ENCODE results near the gene SPATS1.
A peak's percentile ranks its signal among the peaks of the same experiment; 100 is the strongest.

SPATS1 gene

DNA sequence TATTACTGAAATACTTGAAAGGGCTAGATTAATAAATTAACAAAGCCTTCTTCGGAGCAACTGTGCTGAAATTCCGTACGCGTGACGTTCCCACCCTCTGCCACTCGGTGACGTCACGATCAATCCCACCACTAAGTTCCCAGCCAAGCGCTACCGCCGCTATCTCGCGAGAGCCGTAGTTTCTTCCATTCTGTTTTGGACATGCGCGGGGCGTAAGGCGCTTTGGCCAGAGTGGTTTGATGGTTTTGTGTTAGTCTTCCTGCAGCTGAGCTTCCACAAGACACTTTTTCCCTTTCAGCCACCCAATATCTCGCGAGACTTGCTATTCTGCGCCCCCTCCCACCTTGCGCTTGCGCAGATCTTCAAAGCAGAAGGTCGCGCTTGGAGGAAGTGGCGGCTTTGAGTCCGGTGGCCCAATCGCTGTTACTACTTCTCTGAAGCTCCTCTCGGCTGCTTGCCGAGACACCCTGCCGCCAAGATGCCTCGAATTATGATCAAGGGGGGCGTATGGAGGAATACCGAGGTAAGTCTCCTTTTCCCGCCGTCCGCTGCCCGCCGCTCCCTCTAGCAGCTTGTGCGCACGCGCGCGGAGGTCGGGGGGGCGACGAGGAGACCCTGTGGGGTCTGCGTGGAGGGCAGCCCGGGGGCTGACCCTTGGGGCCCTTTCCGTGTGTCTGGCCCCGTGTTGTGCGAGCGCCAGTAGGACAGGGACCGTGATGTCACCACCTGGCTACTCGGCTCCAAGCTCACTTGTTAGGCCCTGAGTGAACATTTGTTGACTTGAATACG, 45.1 kb downstream of the SPATS1 start, which contains the start of gene CDC5L:
Gene CDC5L (plus strand): TSS at position 361 of the 789 bp plus-strand sequence. CDS start 118 bp downstream, at position 479.
- ATAC-seq, result peak; percentile 98
- peak; percentile 95 for DNase-seq

DNA sequence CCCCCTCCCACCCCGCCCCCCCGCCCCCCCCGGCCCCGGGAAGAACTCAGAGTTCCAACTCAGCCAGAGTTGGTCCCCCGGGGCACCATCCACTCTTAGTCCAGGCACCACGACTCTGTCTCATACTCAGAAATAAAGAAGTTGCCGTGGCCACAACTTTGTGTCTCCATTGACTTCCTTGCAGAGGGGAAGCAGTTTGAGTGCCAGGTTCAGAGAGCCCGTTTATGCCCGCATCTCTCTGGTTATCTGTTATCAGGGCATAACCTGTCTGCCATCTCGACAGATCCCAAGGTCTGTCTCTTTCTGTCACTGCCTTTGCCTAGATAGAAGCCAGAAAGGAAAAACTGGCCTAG, 45.7 kb downstream of the SPATS1 start:
- DNase-seq (no peak), ATAC-seq (no peak)

DNA sequence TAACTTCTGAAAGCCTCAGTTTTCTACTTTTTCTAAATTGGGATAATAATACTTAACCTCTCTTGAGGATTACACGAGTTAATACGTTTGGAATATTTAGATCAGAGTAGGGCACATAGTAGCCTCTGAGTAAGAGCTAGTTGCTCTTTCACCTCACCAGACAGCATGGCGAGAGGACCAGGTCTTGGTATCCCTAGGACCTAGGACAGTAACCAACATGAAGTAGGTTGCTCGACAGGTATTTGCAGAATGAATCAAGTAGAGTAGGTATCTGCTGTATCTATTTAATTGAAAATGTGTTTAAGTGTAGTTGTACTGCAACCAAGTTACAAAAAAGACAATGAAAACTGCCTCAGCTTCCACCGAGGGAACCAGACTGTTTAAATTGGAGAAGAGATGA, 46.4 kb downstream of the SPATS1 start:
- DNase-seq (no peak), ATAC-seq (no peak)

DNA sequence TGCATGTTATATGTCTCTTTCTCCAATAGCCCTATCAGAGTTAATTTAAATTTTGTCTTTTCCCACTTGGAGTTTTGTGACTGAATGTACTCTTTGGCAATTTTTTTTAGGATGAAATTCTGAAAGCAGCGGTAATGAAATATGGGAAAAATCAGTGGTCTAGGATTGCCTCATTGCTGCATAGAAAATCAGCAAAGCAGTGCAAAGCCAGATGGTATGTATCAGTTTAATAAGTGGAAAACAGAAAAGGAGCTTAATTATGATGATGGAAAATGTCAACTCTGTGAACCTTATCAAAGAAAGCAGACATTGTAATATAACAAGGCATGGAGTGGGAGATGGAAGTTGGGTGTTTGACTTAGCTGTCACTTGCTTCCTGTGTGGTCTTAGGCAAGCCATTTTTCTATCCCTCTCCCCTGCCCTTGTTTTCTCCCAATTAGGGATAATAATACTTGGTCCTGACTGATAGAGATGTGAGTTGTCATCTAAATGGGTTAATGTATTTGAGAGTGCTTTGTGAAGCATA, 47.8 kb downstream of the SPATS1 start:
- no peak for DNase-seq

More for the DNA sequence above, 47.8 kb downstream of the SPATS1 start:
- ATAC-seq, result no peak

Data from stimulated activated naive CD8-positive, alpha-beta T cell treated with anti-CD3 and anti-CD28 coated beads, Interleukin-15, Interleukin-2, amounts not matched to agents 100 U/mL and 50 U/mL, for 24 hours (primary cell).